ENCODE data around the gene TMEM238. TPM values are rescaled to one million over a fixed set of nuclear protein-coding genes. Genes with fewer than 3 reads are reported as not detected.
A peak's percentile ranks its signal among the peaks of the same experiment; 100 is the strongest.

Gene TMEM238
- total and polyA plus RNA-seq, 9 of the 15 experiments (the other 6 are each of a cell fraction or from before 2014, with no cell fraction given), result 0.18 to 5.1 (median 1.3) TPM; not detected in 4

DNA sequence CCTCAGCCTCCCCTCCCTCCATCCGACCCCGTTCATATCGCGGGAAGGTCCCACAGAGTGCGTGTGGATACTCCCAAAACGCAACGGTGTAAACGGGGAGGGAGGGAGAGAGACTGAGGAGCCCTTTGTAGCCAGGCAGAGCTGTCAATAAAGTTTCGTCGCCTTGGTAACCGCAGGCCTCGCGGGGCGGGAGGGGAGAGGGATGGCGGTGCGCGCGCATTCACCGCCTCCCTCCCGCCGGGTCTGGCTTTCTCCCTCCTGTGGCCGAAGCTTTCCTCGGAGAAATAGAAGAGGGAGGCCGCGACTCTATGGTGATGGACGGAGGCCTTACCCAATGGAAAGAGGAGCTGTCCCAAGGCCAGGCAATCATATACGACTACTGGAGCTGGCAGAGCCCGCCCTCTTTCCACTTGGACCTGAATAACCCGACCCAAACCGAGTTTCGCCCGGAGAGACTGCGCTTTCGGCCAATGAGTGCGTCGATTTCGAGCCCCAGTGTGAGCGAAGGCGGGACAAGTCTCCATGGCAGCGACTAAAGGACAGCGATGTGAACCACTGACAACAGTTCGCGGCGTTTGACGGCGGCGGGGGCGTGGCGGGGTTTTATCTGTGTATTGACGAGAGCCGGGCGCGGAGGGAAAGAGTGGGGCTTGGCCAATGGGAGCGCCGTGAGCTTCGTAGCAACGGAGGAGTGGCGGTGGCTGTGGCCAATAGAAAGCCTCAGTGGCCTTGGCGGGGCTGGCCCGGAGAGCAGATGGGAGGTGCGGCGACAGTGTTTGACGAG lies 44.8 kb downstream of the TMEM238 start, which contains the start of gene KMT5C (continued):
- TF ChIP-seq ZNF384 (IDR thresholded peaks at IDR 0.05; ENCODE audit: low read depth, low read length), result peak; percentile 44; the same call in 1 of the 2 replicates
- TF ChIP-seq SAFB (IDR thresholded peaks at IDR 0.05; ENCODE audit: borderline replicate concordance, low read depth, low read length), result 0 out of 2 replicates have a peak, but pooled peaks have one; percentile 26
- TF ChIP-seq SP2 (IDR thresholded peaks at IDR 0.05; ENCODE audit: extremely low read depth, low read depth, low read length, poor library complexity, severe bottlenecking), result peak; percentile 83
- no peak for TF ChIP-seq LARP7 (IDR thresholded peaks at IDR 0.05)
- TF ChIP-seq, protein P1, sequence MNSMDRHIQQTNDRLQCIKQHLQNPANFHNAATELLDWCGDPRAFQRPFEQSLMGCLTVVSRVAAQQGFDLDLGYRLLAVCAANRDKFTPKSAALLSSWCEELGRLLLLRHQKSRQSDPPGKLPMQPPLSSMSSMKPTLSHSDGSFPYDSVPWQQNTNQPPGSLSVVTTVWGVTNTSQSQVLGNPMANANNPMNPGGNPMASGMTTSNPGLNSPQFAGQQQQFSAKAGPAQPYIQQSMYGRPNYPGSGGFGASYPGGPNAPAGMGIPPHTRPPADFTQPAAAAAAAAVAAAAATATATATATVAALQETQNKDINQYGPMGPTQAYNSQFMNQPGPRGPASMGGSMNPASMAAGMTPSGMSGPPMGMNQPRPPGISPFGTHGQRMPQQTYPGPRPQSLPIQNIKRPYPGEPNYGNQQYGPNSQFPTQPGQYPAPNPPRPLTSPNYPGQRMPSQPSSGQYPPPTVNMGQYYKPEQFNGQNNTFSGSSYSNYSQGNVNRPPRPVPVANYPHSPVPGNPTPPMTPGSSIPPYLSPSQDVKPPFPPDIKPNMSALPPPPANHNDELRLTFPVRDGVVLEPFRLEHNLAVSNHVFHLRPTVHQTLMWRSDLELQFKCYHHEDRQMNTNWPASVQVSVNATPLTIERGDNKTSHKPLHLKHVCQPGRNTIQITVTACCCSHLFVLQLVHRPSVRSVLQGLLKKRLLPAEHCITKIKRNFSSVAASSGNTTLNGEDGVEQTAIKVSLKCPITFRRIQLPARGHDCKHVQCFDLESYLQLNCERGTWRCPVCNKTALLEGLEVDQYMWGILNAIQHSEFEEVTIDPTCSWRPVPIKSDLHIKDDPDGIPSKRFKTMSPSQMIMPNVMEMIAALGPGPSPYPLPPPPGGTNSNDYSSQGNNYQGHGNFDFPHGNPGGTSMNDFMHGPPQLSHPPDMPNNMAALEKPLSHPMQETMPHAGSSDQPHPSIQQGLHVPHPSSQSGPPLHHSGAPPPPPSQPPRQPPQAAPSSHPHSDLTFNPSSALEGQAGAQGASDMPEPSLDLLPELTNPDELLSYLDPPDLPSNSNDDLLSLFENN (IDR thresholded peaks at IDR 0.05; ENCODE audit: low read depth in 2 of 2, low read length in 2 of 2), result 0 out of 4 replicates have a peak, but pooled peaks of 1 of the 2 experiments have one; percentile 32
- TF ChIP-seq, protein P2, sequence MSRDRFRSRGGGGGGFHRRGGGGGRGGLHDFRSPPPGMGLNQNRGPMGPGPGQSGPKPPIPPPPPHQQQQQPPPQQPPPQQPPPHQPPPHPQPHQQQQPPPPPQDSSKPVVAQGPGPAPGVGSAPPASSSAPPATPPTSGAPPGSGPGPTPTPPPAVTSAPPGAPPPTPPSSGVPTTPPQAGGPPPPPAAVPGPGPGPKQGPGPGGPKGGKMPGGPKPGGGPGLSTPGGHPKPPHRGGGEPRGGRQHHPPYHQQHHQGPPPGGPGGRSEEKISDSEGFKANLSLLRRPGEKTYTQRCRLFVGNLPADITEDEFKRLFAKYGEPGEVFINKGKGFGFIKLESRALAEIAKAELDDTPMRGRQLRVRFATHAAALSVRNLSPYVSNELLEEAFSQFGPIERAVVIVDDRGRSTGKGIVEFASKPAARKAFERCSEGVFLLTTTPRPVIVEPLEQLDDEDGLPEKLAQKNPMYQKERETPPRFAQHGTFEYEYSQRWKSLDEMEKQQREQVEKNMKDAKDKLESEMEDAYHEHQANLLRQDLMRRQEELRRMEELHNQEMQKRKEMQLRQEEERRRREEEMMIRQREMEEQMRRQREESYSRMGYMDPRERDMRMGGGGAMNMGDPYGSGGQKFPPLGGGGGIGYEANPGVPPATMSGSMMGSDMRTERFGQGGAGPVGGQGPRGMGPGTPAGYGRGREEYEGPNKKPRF (IDR thresholded peaks at IDR 0.05; ENCODE audit: low read depth, low read length), result no peak
- TF ChIP-seq RBM22 (IDR thresholded peaks at IDR 0.05; ENCODE audit: low read depth, low read length, poor library complexity, severe bottlenecking), result peak; percentile 54
- peak; percentile 92 for TF ChIP-seq NFYB (IDR thresholded peaks at IDR 0.05; ENCODE audit: extremely low read depth, insufficient read length)

Measured in K562 (cell line).